Endothelial cell of umbilical vein (primary cell): ENCODE data around the gene ITPR2. TPM values are rescaled to one million over a fixed set of nuclear protein-coding genes. Genes with fewer than 3 reads are reported as not detected.

ENCODE experiments used
- BruUV-seq: library from RNA; stranded (reverse); fragments of 400-500 nt; replicated peaks from 2 replicates; lab custom pipeline; 2021; lab: Mats Ljungman, UMichigan
- CTCF ChIA-PET: fragments of 300-600, 350-600 bp; sonication (Branson Sonifier 250); formaldehyde crosslinking; loops from one replicate; lab custom pipeline; 2021; ENCODE audit warnings: antibody characterized with exemption, inconsistent platforms; lab: Charles Lee
- POLR2A ChIA-PET: fragments of 300-600, 350-600 bp; sonication (Branson Sonifier 250); formaldehyde crosslinking; loops from one replicate; lab custom pipeline; 2021; ENCODE audit warnings: antibody characterized with exemption, inconsistent platforms; lab: Charles Lee
- DNase-seq: peaks from one replicate; pipeline ENCODE4 v3.0.0-alpha.2; 2011; ENCODE audit warnings: low read depth, low spot score
- FAIRE-seq: peaks from 2 replicates; lab custom pipeline; 2011; peaks lifted over from hg19 to GRCh38; lab: Jason Lieb, UNC
- H2AFZ ChIP-seq: 2 replicates; pipeline ENCODE4 v1.6.0; 2012; ENCODE audit warnings: low read depth, low read length, control low read depth, inconsistent platforms
- H3K27ac ChIP-seq: 2 replicates; pipeline ENCODE4 v1.5.1; 2011; ENCODE audit warnings: low read depth, mild to moderate bottlenecking, control low read depth, low read length, moderate library complexity; ENCODE audit not compliant: insufficient read depth
- H3K27me3 ChIP-seq, 2 experiments: 2 replicates each; pipeline versions ENCODE4 v1.6.0 to v1.6.1; 2011; ENCODE audit warnings: low read length in 2 of 2, mixed read lengths in 1 of 2; ENCODE audit not compliant: control insufficient read depth in 2 of 2, insufficient read depth in 2 of 2
- H3K36me3 ChIP-seq, 2 experiments: 2 replicates in 1 of 2; 3 replicates in 1 of 2; pipeline ENCODE4 v1.5.1; 2011; ENCODE audit warnings: low read length in 2 of 2, mild to moderate bottlenecking in 1 of 2, moderate library complexity in 1 of 2; ENCODE audit not compliant: control insufficient read depth in 2 of 2, insufficient read depth in 2 of 2; ENCODE audit errors: extremely low read depth in 1 of 2
- H3K4me1 ChIP-seq: 3 replicates; pipeline ENCODE4 v1.5.1; 2011; ENCODE audit warnings: mild to moderate bottlenecking, low read length; ENCODE audit not compliant: control insufficient read depth, insufficient read depth; ENCODE audit errors: extremely low read depth
- H3K4me2 ChIP-seq: 2 replicates; pipeline ENCODE4 v1.6.1; 2011; ENCODE audit warnings: low read length, control low read depth, mixed read lengths; ENCODE audit not compliant: insufficient read depth
- H3K4me3 ChIP-seq, 3 experiments: fragments of 200-600 bp in 1 of 3; sonication (generic), shearing (Covaris generic) in 1 of 3; replicated peaks in 1 of 3; 2 replicates each; pipeline ENCODE4 v1.5.1; 2011 to 2016; ENCODE audit warnings: control low read depth in 3 of 3, low read length in 3 of 3, mild to moderate bottlenecking in 2 of 3, inconsistent platforms in 1 of 3, low read depth in 1 of 3, moderate library complexity in 1 of 3; ENCODE audit not compliant: insufficient read depth in 1 of 3
- H3K79me2 ChIP-seq: 2 replicates; pipeline ENCODE4 v1.6.0; 2012; ENCODE audit warnings: low read length, inconsistent platforms; ENCODE audit not compliant: control insufficient read depth, insufficient read depth
- H3K9ac ChIP-seq: replicated peaks from 2 replicates; pipeline ENCODE3; 2011; ENCODE audit warnings: low read length, control low read depth; ENCODE audit not compliant: insufficient read depth; ENCODE audit errors: extremely low read depth
- H3K9me1 ChIP-seq: replicated peaks from 3 replicates; pipeline ENCODE4 v1.6.0; 2011; ENCODE audit warnings: mild to moderate bottlenecking, low read length; ENCODE audit not compliant: control insufficient read depth, insufficient read depth; ENCODE audit errors: extremely low read depth
- H3K9me3 ChIP-seq: replicated peaks from 2 replicates; pipeline ENCODE4 v1.5.1; 2012; ENCODE audit warnings: low read length, inconsistent platforms; ENCODE audit not compliant: control insufficient read depth, insufficient read depth
- H4K20me1 ChIP-seq: replicated peaks from 2 replicates; pipeline ENCODE3; 2011; ENCODE audit warnings: mild to moderate bottlenecking, low read length; ENCODE audit not compliant: control insufficient read depth, insufficient read depth; ENCODE audit errors: extremely low read depth
- FOS ChIP-seq: IDR thresholded peaks from 2 replicates; pipeline ENCODE4 v1.6.1; 2011; ENCODE audit warnings: mild to moderate bottlenecking, low read length, moderate library complexity, borderline replicate concordance; ENCODE audit not compliant: insufficient read depth
- POLR2A ChIP-seq: IDR thresholded peaks from 2 replicates; pipeline ENCODE4 v1.6.1; 2012; ENCODE audit warnings: low read depth, mild to moderate bottlenecking, control low read depth, low read length
- POLR2AphosphoS5 ChIP-seq: IDR thresholded peaks from 2 replicates; pipeline ENCODE4 v1.6.1; 2012; ENCODE audit warnings: low read depth, mild to moderate bottlenecking, control low read depth, low read length, moderate library complexity; ENCODE audit not compliant: insufficient read depth
- dilution Hi-C: fragments of 300-500 bp; cut with MboI; formaldehyde crosslinking; loops from one replicate; pipeline ENCODE4 v1.15.0; 2019; ENCODE audit warnings: low sequenced_read_pairs; ENCODE audit not compliant: extremely low pct_ligation_motif_present
- intact Hi-C: fragments of 100-400 bp; cut with micrococcal nuclease; formaldehyde crosslinking; loops from one replicate; pipeline ENCODE4 v1.10.0; 2022
- polyA plus RNA-seq, 4 experiments: library from polyadenylated mRNA; depleted of rRNA in 3 of 4; stranded (reverse) in 3 of 4; unstranded in 1 of 4; fragments of >200 nt; gene quantifications; 2 replicates each; pipeline versions ENCODE4 v1.2.1 to v1.2.3, GENCODE V29; 2011 to 2012; ENCODE audit warnings: missing spikeins in 1 of 4
- total RNA-seq: library from RNA; stranded (reverse); gene quantifications from 2 replicates; pipeline ENCODE4 v1.2.3, GENCODE V29; 2021
- TF ChIP-seq, protein P1 (sequence below), 2 donors: IDR thresholded peaks; 1 replicate in 1 of 2; 2 replicates in 1 of 2; pipeline ENCODE4 v1.5.1; 2011; ENCODE audit warnings: low read length in 2 of 2, mild to moderate bottlenecking in 2 of 2, moderate library complexity in 2 of 2, control low read depth in 1 of 2, inconsistent platforms in 1 of 2, low read depth in 1 of 2; ENCODE audit not compliant: insufficient read depth in 1 of 2; ENCODE audit errors: extremely low read depth in 1 of 2

ITPR2 gene
- total and polyA plus RNA-seq, 2 donors (not counting 3 experiments of a cell fraction or from before 2014, with no cell fraction given): 16.2 to 86.8 TPM

GRCh38 chr12:26845984-26846383 is 13.0 kb upstream of the ITPR2 start:
- H3K9ac ChIP-seq: no peak overlapping the region
- intact Hi-C loops: loop anchor here (1.0 to 10.0 kb wide), 2 partner anchors 13 to 211 kb away; partner anchors contain the start of gene ITPR2
- H2AFZ ChIP-seq: peak overlapping the region; percentile 5
- no peaks in the 10 kb centered on the region for H3K79me2 ChIP-seq
- H3K4me1 ChIP-seq: peaks cover 18% of the 10 kb centered on the region
- CTCF ChIA-PET: interaction anchor here (0.7 to 3.4 kb wide), 23 partner anchors 9 to 726 kb away, joined by 3 to 47 read pairs (median 4); partner anchors contain the start of gene ITPR2
- no peaks in the 10 kb centered on the region for H3K27me3 ChIP-seq
- FAIRE-seq: peak; percentile 4
- no peak overlapping the region for H3K27ac ChIP-seq
- no peaks in the 10 kb centered on the region for H3K9me1 ChIP-seq
- H3K9me3 ChIP-seq: no peaks in the 10 kb centered on the region
- BruUV-seq: no TSS peak
- H3K36me3 ChIP-seq: no peaks in the 10 kb centered on the region
- peak; percentile 82 for DNase-seq
- peak; percentile 27 for TF ChIP-seq POLR2AphosphoS5
- no peak for TF ChIP-seq POLR2A
- no peak overlapping the region for H3K4me3 ChIP-seq
- peak overlapping the region; percentile 2 for H3K4me2 ChIP-seq
- dilution Hi-C loops: no loop called here
- POLR2A ChIA-PET: interaction anchor here (1.0 kb wide), 1 partner anchor 13 kb away, joined by 3 read pairs; the partner anchor contains the start of gene ITPR2
- no peaks in the 10 kb centered on the region for H4K20me1 ChIP-seq

DNA sequence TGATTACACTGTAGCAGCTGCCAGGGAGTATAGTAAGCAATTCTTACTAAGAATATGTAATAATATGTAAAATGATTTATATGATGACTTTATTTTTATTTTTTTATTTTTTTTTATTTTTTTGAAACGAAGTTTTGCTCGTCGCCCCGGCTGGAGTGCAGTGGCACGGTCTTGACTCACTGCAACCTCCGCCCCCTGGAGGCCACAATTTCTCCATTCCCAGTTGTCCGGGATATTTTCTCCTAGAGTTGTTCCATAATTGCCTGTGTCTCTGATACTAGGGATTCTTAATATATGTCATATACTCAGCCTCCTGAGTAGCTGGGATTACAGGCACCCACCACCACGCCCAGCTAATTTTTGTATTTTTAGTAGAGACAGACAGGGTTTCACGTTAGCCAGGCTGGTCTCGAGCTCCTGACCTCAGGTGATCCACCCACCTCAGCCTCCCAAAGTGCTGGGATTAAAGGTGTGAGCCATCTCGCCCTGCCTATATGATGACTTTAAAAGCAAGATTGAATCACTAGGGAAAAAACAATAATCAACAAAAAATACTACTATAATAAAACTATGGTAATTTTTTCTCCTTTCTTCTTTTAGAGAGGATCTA is 12.2 kb upstream of the ITPR2 start:
- Histone ChIP-seq H3K4me2 (no peak overlapping the region), H3K36me3 (no peaks in the 10 kb centered on the region), H3K9ac (no peak overlapping the region), H3K79me2 (no peaks in the 10 kb centered on the region), H3K27me3 (no peaks in the 10 kb centered on the region), H3K4me3 (no peak overlapping the region), H2AFZ (no peak overlapping the region), H3K27ac (no peak overlapping the region), H3K9me3 (no peaks in the 10 kb centered on the region), H4K20me1 (no peaks in the 10 kb centered on the region), H3K4me1 (peaks cover 15% of the 10 kb centered on the region), H3K9me1 (no peaks in the 10 kb centered on the region)
- FAIRE-seq (peak; percentile 50), DNase-seq (peak; percentile 65)
- ChIA-PET CTCF (interaction anchor here (0.9 to 3.4 kb wide), 22 partner anchors 10 to 726 kb away, joined by 3 to 47 read pairs (median 4); partner anchors contain the start of gene ITPR2), POLR2A (no interaction called here)
- intact Hi-C loops (loop anchor here (1.0 to 10.0 kb wide), 2 partner anchors 12 to 210 kb away; partner anchors contain the start of gene ITPR2), dilution Hi-C loops (no loop called here)
- TF ChIP-seq, protein P1, sequence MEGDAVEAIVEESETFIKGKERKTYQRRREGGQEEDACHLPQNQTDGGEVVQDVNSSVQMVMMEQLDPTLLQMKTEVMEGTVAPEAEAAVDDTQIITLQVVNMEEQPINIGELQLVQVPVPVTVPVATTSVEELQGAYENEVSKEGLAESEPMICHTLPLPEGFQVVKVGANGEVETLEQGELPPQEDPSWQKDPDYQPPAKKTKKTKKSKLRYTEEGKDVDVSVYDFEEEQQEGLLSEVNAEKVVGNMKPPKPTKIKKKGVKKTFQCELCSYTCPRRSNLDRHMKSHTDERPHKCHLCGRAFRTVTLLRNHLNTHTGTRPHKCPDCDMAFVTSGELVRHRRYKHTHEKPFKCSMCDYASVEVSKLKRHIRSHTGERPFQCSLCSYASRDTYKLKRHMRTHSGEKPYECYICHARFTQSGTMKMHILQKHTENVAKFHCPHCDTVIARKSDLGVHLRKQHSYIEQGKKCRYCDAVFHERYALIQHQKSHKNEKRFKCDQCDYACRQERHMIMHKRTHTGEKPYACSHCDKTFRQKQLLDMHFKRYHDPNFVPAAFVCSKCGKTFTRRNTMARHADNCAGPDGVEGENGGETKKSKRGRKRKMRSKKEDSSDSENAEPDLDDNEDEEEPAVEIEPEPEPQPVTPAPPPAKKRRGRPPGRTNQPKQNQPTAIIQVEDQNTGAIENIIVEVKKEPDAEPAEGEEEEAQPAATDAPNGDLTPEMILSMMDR (IDR thresholded peaks at IDR 0.05; ENCODE audit: extremely low read depth in 1 of 2, insufficient read depth in 1 of 2, low read depth in 1 of 2, low read length in 2 of 2): peak; percentile 65 to 66
- TF ChIP-seq FOS: no peak
- BruUV-seq: no TSS peak
